Smooth muscle cell (in vitro differentiated cells): Measurements from ENCODE around the gene CNDP2. TPM values are rescaled to one million over a fixed set of nuclear protein-coding genes. Genes with fewer than 3 reads are reported as not detected.
A peak's percentile ranks its signal among the peaks of the same experiment; 100 is the strongest.

Experiments
- DNase-seq: peaks from one replicate; lab custom pipeline; 2025; ENCODE audit not compliant: unreplicated experiment; lab: John Stamatoyannopoulos, UW
- H2AFZ ChIP-seq: fragments of 200-600 bp; sonication (generic); 2 replicates; pipeline ENCODE4 v1.6.0; 2016; ENCODE audit warnings: antibody characterized with exemption, low read depth, mild to moderate bottlenecking
- H3F3A ChIP-seq: fragments of 200-600 bp; sonication (generic); 2 replicates; pipeline ENCODE4 v1.6.0; 2017; ENCODE audit warnings: antibody characterized with exemption, low read depth
- H3K27ac ChIP-seq: fragments of 200-600 bp; sonication (generic); 2 replicates; pipeline ENCODE4 v1.5.1; 2016; ENCODE audit warnings: low read depth, mild to moderate bottlenecking
- H3K27me3 ChIP-seq: fragments of 200-600 bp; sonication (generic); 2 replicates; pipeline ENCODE4 v1.6.1; 2016; ENCODE audit warnings: low read depth, mild to moderate bottlenecking
- H3K36me3 ChIP-seq: fragments of 200-600 bp; sonication (generic); 2 replicates; pipeline ENCODE4 v1.5.1; 2016; ENCODE audit warnings: low read depth
- H3K4me1 ChIP-seq: fragments of 200-600 bp; sonication (generic); 2 replicates; pipeline ENCODE4 v1.5.1; 2016; ENCODE audit warnings: low read depth
- H3K4me2 ChIP-seq: fragments of 200-600 bp; sonication (generic); 2 replicates; pipeline ENCODE4 v1.6.0; 2016; ENCODE audit warnings: mild to moderate bottlenecking
- H3K4me3 ChIP-seq: fragments of 200-600 bp; sonication (generic); 2 replicates; pipeline ENCODE4 v1.5.1; 2016; ENCODE audit warnings: mild to moderate bottlenecking
- H3K79me2 ChIP-seq: fragments of 200-600 bp; sonication (generic); 2 replicates; pipeline ENCODE4 v1.6.0; 2016; ENCODE audit warnings: low read depth, mild to moderate bottlenecking
- H3K9ac ChIP-seq: fragments of 200-600 bp; sonication (generic); 2 replicates; pipeline ENCODE4 v1.6.0; 2016; ENCODE audit warnings: low read depth
- H3K9me3 ChIP-seq: fragments of 200-600 bp; sonication (generic); replicated peaks from 2 replicates; pipeline ENCODE4 v1.5.1; 2016; ENCODE audit warnings: low read depth
- H4K20me1 ChIP-seq: fragments of 200-600 bp; sonication (generic); 2 replicates; pipeline ENCODE4 v1.6.0; 2016; ENCODE audit warnings: low read depth
- CTCF ChIP-seq: fragments of 200-600 bp; sonication (generic); IDR thresholded peaks from 2 replicates; pipeline ENCODE4 v1.5.1; 2017; ENCODE audit warnings: borderline replicate concordance, mild to moderate bottlenecking, antibody characterized with exemption; ENCODE audit not compliant: insufficient read depth, poor library complexity, severe bottlenecking
- WGBS: methylation state at CpG from one replicate; pipeline ENCODE4 v1.1.7; 2016; ENCODE audit warnings: low lambda C conversion rate; 5-methylcytosine and 5-hydroxymethylcytosine counted together
- polyA plus RNA-seq: library from polyadenylated mRNA; unstranded; fragments of >200 nt; fragmentation: Nextera tagmentation; extraction: Ambion mirVana; gene quantifications from 2 replicates; pipeline ENCODE4 v1.2.1, GENCODE V29; 2016
- total RNA-seq: library from RNA; depleted of rRNA; stranded (reverse); fragments of >200 nt; gene quantifications from 2 replicates; pipeline ENCODE4 v1.2.3, GENCODE V29; 2014

CNDP2 gene
- total RNA-seq (48.0 and 73.4 TPM in 2 replicates), polyA plus RNA-seq (64.1 and 81.1 TPM in 2 replicates)

- Histone ChIP-seq H3F3A (peaks cover 11% of the 10 kb centered on the region), H2AFZ (peak within 1 kb of the TSS; percentile 97), H3K4me1 (no peaks in the 10 kb centered on the region), H3K27me3 (no peaks in the 10 kb centered on the region), H3K4me2 (peak within 1 kb of the TSS; percentile 90), H3K79me2 (peaks cover 20% of the 10 kb centered on the region), H3K9me3 (no peaks in the 10 kb centered on the region), H3K4me3 (peak within 1 kb of the TSS; percentile 85), H4K20me1 (peaks cover 8% of the 10 kb centered on the region), H3K36me3 (peaks cover 3% of the 10 kb centered on the region), H3K27ac (peak within 1 kb of the TSS; percentile 88), H3K9ac (peak within 1 kb of the TSS; percentile 94)
- no peak for TF ChIP-seq CTCF
- DNase-seq = peak; percentile 97
- WGBS = under 1% methylated on average over 51 of the region's 71 CpGs
Observed at GRCh38 chr18:74495581-74496507, at the start of gene CNDP2. CNDP2 (plus strand) TSS chr18:74496363; CDS start chr18:74499974, 3,611 bp downstream.

GRCh38 chr18:74446631-74447403, 49.3 kb upstream of the CNDP2 start:
- H3K27ac ChIP-seq = no peak overlapping the region
- peaks cover 13% of the 10 kb centered on the region for H3K27me3 ChIP-seq
- H3K36me3 ChIP-seq = no peaks in the 10 kb centered on the region
- H3K9ac ChIP-seq = no peak overlapping the region
- no peak for DNase-seq
- 93% methylated on average over 38 of the region's 38 CpGs for WGBS
- H3K4me3 ChIP-seq = no peak overlapping the region
- no peaks in the 10 kb centered on the region for H4K20me1 ChIP-seq
- H3K9me3 ChIP-seq = no peaks in the 10 kb centered on the region
- no peak overlapping the region for H2AFZ ChIP-seq
- TF ChIP-seq CTCF = no peak
- H3K4me1 ChIP-seq = peaks cover under 1% of the 10 kb centered on the region
- H3K4me2 ChIP-seq = no peak overlapping the region
- H3K79me2 ChIP-seq = no peaks in the 10 kb centered on the region
- no peaks in the 10 kb centered on the region for H3F3A ChIP-seq

GRCh38 chr18:74447404-74448152, 48.6 kb upstream of the CNDP2 start:
- Histone ChIP-seq H3F3A (no peaks in the 10 kb centered on the region), H3K27ac (no peak overlapping the region), H3K4me3 (no peak overlapping the region), H3K36me3 (no peaks in the 10 kb centered on the region), H3K27me3 (peaks cover 13% of the 10 kb centered on the region), H3K79me2 (no peaks in the 10 kb centered on the region), H3K4me2 (no peak overlapping the region), H3K9me3 (no peaks in the 10 kb centered on the region), H4K20me1 (no peaks in the 10 kb centered on the region), H3K9ac (no peak overlapping the region), H2AFZ (no peak overlapping the region), H3K4me1 (peaks cover 8% of the 10 kb centered on the region)
- TF ChIP-seq CTCF = no peak
- 91% methylated on average over 16 of the region's 16 CpGs for WGBS
- no peak for DNase-seq
